H9 (cell line): Measurements from ENCODE around the gene MYO15B. TPM values are rescaled to one million over a fixed set of nuclear protein-coding genes. Genes with fewer than 3 reads are reported as not detected.

Source experiments
- DNase-seq: peaks from one replicate; pipeline ENCODE4 v3.0.0-alpha.2; 2017
- H2AFZ ChIP-seq: one replicate; pipeline ENCODE4 v1.6.1; 2013; ENCODE audit warnings: mild to moderate bottlenecking, low read length, control low read depth, moderate library complexity
- H2AK5ac ChIP-seq: 2 replicates; pipeline ENCODE4 v1.6.1; 2013; ENCODE audit warnings: low read length, control low read depth, mixed read lengths; ENCODE audit not compliant: insufficient read length
- H2BK120ac ChIP-seq: one replicate; pipeline ENCODE4 v1.6.1; 2013; ENCODE audit warnings: low read depth, mild to moderate bottlenecking, low read length, control low read depth, inconsistent platforms; ENCODE audit not compliant: poor library complexity, severe bottlenecking
- H2BK12ac ChIP-seq: 2 replicates; pipeline ENCODE4 v1.6.1; 2013; ENCODE audit warnings: low read length, control low read depth, mixed read lengths, low read depth; ENCODE audit not compliant: insufficient read length
- H2BK15ac ChIP-seq: 2 replicates; pipeline ENCODE4 v1.6.1; 2013; ENCODE audit warnings: low read depth, low read length, control low read depth
- H2BK20ac ChIP-seq: one replicate; pipeline ENCODE4 v1.6.1; 2013; ENCODE audit warnings: low read depth, mild to moderate bottlenecking, low read length, control low read depth, inconsistent platforms; ENCODE audit not compliant: poor library complexity, severe bottlenecking
- H2BK5ac ChIP-seq: 2 replicates; pipeline ENCODE4 v1.6.1; 2013; ENCODE audit warnings: low read length, control low read depth, mixed read lengths; ENCODE audit not compliant: insufficient read length
- H3K14ac ChIP-seq: 2 replicates; pipeline ENCODE4 v1.6.1; 2013; ENCODE audit warnings: low read length, control low read depth; ENCODE audit not compliant: insufficient read depth
- H3K18ac ChIP-seq: 2 replicates; pipeline ENCODE4 v1.6.1; 2013; ENCODE audit warnings: low read depth, mild to moderate bottlenecking, mixed read lengths, low read length, control low read depth; ENCODE audit not compliant: insufficient read length
- H3K23ac ChIP-seq: 2 replicates; pipeline ENCODE4 v1.6.1; 2013; ENCODE audit warnings: low read length, control low read depth, mixed read lengths, low read depth; ENCODE audit not compliant: insufficient read length
- H3K23me2 ChIP-seq: 2 replicates; pipeline ENCODE4 v1.6.1; 2013; ENCODE audit warnings: low read depth, mild to moderate bottlenecking, mixed read lengths, low read length, control low read depth; ENCODE audit not compliant: insufficient read length, poor library complexity, severe bottlenecking
- H3K27ac ChIP-seq: 2 replicates; pipeline ENCODE4 v1.5.1; 2013; ENCODE audit warnings: low read length, control low read depth, mixed read lengths, low read depth; ENCODE audit not compliant: insufficient read length
- H3K27me3 ChIP-seq: 2 replicates; pipeline ENCODE4 v1.6.1; 2013; ENCODE audit warnings: low read length, control low read depth, inconsistent platforms; ENCODE audit not compliant: insufficient read depth
- H3K4ac ChIP-seq: 2 replicates; pipeline ENCODE4 v1.6.1; 2013; ENCODE audit warnings: low read depth, mild to moderate bottlenecking, control low read depth, inconsistent platforms, low read length, moderate library complexity
- H3K4me1 ChIP-seq: 2 replicates; pipeline ENCODE4 v1.6.1; 2013; ENCODE audit warnings: low read length, control low read depth, inconsistent platforms; ENCODE audit not compliant: insufficient read depth
- H3K4me2 ChIP-seq: 2 replicates; pipeline ENCODE4 v1.6.1; 2013; ENCODE audit warnings: low read length, control low read depth, mixed read lengths; ENCODE audit not compliant: insufficient read length, insufficient read depth
- H3K56ac ChIP-seq: 2 replicates; pipeline ENCODE4 v1.6.1; 2013; ENCODE audit warnings: low read depth, mild to moderate bottlenecking, mixed read lengths, low read length, control low read depth; ENCODE audit not compliant: insufficient read length
- H3K79me1 ChIP-seq: 2 replicates; pipeline ENCODE4 v1.6.1; 2013; ENCODE audit warnings: low read depth, mild to moderate bottlenecking, moderate library complexity, low read length, control low read depth, inconsistent platforms; ENCODE audit not compliant: insufficient read depth, poor library complexity, severe bottlenecking
- H3K79me2 ChIP-seq: 2 replicates; pipeline ENCODE4 v1.6.1; 2013; ENCODE audit warnings: low read length, control low read depth, inconsistent platforms; ENCODE audit not compliant: insufficient read depth
- H3K9ac ChIP-seq: 2 replicates; pipeline ENCODE4 v1.6.1; 2013; ENCODE audit warnings: low read length, control low read depth, mixed read lengths; ENCODE audit not compliant: insufficient read length; ENCODE audit errors: extremely low read depth
- H3K9me3 ChIP-seq: one replicate; pipeline ENCODE4 v1.6.1; 2013; ENCODE audit warnings: low read depth, low read length, inconsistent platforms; ENCODE audit not compliant: control insufficient read depth
- H3T11ph ChIP-seq: one replicate; pipeline ENCODE4 v1.6.1; 2013; ENCODE audit warnings: mild to moderate bottlenecking, low read length, control low read depth, inconsistent platforms
- H4K20me1 ChIP-seq: one replicate; pipeline ENCODE4 v1.6.1; 2013; ENCODE audit not compliant: control insufficient read depth, insufficient read length, insufficient read depth
- H4K5ac ChIP-seq: 2 replicates; pipeline ENCODE4 v1.6.1; 2013; ENCODE audit warnings: low read depth, mild to moderate bottlenecking, mixed read lengths, low read length, control low read depth; ENCODE audit not compliant: insufficient read length
- H4K8ac ChIP-seq: replicated peaks from 2 replicates; pipeline ENCODE4 v1.6.1; 2013; ENCODE audit warnings: low read length, control low read depth, mixed read lengths, low read depth; ENCODE audit not compliant: insufficient read length
- H4K91ac ChIP-seq: 2 replicates; pipeline ENCODE4 v1.6.1; 2013; ENCODE audit warnings: low read depth, mild to moderate bottlenecking, moderate library complexity, mixed read lengths, low read length, control low read depth; ENCODE audit not compliant: insufficient read length
- H3K27ac Mint-ChIP-seq, 3 experiments: 2 replicates in 2 of 3; 3 replicates in 1 of 3; pipeline ENCODE4 v1.8.0; 2020 to 2021; ENCODE audit warnings: mixed read lengths in 3 of 3, mild to moderate bottlenecking in 1 of 3, moderate library complexity in 1 of 3
- H3K27me3 Mint-ChIP-seq: 2 replicates; pipeline ENCODE4 v1.8.0; 2021; ENCODE audit warnings: low read depth, mild to moderate bottlenecking, moderate library complexity, mixed read lengths
- H3K36me3 Mint-ChIP-seq, 3 experiments: 2 replicates in 2 of 3; 3 replicates in 1 of 3; pipeline ENCODE4 v1.8.0; 2020 to 2021; ENCODE audit warnings: low read depth in 3 of 3, mixed read lengths in 3 of 3; ENCODE audit not compliant: insufficient read depth in 1 of 3
- H3K4me1 Mint-ChIP-seq, 2 experiments: 2 replicates each; pipeline ENCODE4 v1.8.0; 2020; ENCODE audit warnings: mixed read lengths in 2 of 2
- H3K4me3 Mint-ChIP-seq, 2 experiments: 2 replicates in 1 of 2; 3 replicates in 1 of 2; pipeline ENCODE4 v1.8.0; 2020 to 2021; ENCODE audit warnings: mild to moderate bottlenecking in 2 of 2, mixed read lengths in 2 of 2, moderate library complexity in 1 of 2
- H3K9me3 Mint-ChIP-seq, 2 experiments: 2 replicates in 1 of 2; 3 replicates in 1 of 2; pipeline ENCODE4 v1.8.0; 2020; ENCODE audit warnings: mild to moderate bottlenecking in 2 of 2, mixed read lengths in 2 of 2, moderate library complexity in 1 of 2
- WGBS: extraction: QIAGEN DNeasy Blood & Tissue Kit; methylation state at CpG from one replicate; pipeline ENCODE4 v1.1.7; 2013; ENCODE audit warnings: missing lambda C conversion rate, low lambda C conversion rate, mixed read lengths; ENCODE audit not compliant: insufficient read length; ENCODE audit errors: extremely low coverage; 5-methylcytosine and 5-hydroxymethylcytosine counted together
- total RNA-seq: library from RNA; stranded (reverse); gene quantifications from 2 replicates; pipeline ENCODE4 v1.2.1, GENCODE V29; 2021
- TF ChIP-seq, protein P1 (sequence below): fragments of 200-600 bp; sonication (generic); conservative IDR thresholded peaks from 3 replicates; pipeline ENCODE4 v1.8.0; 2021; ENCODE audit warnings: antibody characterized with exemption, mild to moderate bottlenecking

Gene MYO15B
- total RNA-seq, 1 experiment from 2014 or later: 41.9 TPM

GRCh38 chr17:75589919-75590303, 2.3 kb downstream of the MYO15B start:
- no peak overlapping the region for H4K8ac ChIP-seq
- no peaks in the 10 kb centered on the region for H3K27me3 ChIP-seq
- H3K14ac ChIP-seq: no peak overlapping the region
- no peak overlapping the region for H3K27ac ChIP-seq
- no peak overlapping the region for H2BK12ac ChIP-seq
- H3K18ac ChIP-seq: no peak overlapping the region
- peaks cover 4% of the 10 kb centered on the region for H3K27me3 Mint-ChIP-seq
- H3K9ac ChIP-seq: no peak overlapping the region
- H3K9me3 Mint-ChIP-seq: peaks cover 5 to 7% of the 10 kb centered on the region in 2 experiments; a peak in 4 of 5 replicates
- peaks cover 13% of the 10 kb centered on the region for H3K23me2 ChIP-seq
- H2BK5ac ChIP-seq: no peak overlapping the region
- H2BK15ac ChIP-seq: no peak overlapping the region
- peak; percentile 58 for DNase-seq
- no peak overlapping the region for H4K91ac ChIP-seq
- no peaks in the 10 kb centered on the region for H4K20me1 ChIP-seq
- H3T11ph ChIP-seq: no peak overlapping the region
- no peak overlapping the region for H3K56ac ChIP-seq
- WGBS: no CpG with 5 or more reads among the region's 29 CpGs
- H3K27ac Mint-ChIP-seq: no peak overlapping the region
- no peak overlapping the region for H2AFZ ChIP-seq
- H2BK120ac ChIP-seq: no peak overlapping the region
- peaks cover 4 to 5% of the 10 kb centered on the region in 2 experiments; a peak in 3 of 4 replicates for H3K4me1 Mint-ChIP-seq
- H2AK5ac ChIP-seq: no peak overlapping the region
- 0 out of 2 replicates have a peak, but pooled peaks cover 3% of the 10 kb centered on the region for H3K4me1 ChIP-seq
- H3K36me3 Mint-ChIP-seq: peaks cover 0 to 3% (median 1%) of the 10 kb centered on the region in 3 experiments; a peak in 4 of 7 replicates
- H2BK20ac ChIP-seq: no peak overlapping the region
- no peak overlapping the region for H3K4me2 ChIP-seq
- no peak overlapping the region for H3K4ac ChIP-seq
- H3K23ac ChIP-seq: no peak overlapping the region
- H3K4me3 Mint-ChIP-seq: peak overlapping the region; percentile 19 to 72; a peak in 2 of 5 replicates
- no peak overlapping the region for H4K5ac ChIP-seq
- no peaks in the 10 kb centered on the region for H3K79me1 ChIP-seq
- TF ChIP-seq, protein P1, sequence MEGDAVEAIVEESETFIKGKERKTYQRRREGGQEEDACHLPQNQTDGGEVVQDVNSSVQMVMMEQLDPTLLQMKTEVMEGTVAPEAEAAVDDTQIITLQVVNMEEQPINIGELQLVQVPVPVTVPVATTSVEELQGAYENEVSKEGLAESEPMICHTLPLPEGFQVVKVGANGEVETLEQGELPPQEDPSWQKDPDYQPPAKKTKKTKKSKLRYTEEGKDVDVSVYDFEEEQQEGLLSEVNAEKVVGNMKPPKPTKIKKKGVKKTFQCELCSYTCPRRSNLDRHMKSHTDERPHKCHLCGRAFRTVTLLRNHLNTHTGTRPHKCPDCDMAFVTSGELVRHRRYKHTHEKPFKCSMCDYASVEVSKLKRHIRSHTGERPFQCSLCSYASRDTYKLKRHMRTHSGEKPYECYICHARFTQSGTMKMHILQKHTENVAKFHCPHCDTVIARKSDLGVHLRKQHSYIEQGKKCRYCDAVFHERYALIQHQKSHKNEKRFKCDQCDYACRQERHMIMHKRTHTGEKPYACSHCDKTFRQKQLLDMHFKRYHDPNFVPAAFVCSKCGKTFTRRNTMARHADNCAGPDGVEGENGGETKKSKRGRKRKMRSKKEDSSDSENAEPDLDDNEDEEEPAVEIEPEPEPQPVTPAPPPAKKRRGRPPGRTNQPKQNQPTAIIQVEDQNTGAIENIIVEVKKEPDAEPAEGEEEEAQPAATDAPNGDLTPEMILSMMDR: no peak
- no peaks in the 10 kb centered on the region for H3K79me2 ChIP-seq
- H3K9me3 ChIP-seq: no peaks in the 10 kb centered on the region
